Hepatocyte (in vitro differentiated cells): ENCODE measurements around the gene EPHB2.

ENCODE experiments used
- CTCF ChIP-seq: fragments of 200-600 bp; sonication (generic); IDR thresholded peaks from 2 replicates; pipeline ENCODE4 v1.5.1; 2016; ENCODE audit warnings: antibody characterized with exemption, mild to moderate bottlenecking; ENCODE audit not compliant: poor library complexity
- EZH2phosphoT487 ChIP-seq: fragments of 200-600 bp; sonication (generic); IDR thresholded peaks from one replicate; pipeline ENCODE4 v1.6.1; 2018; ENCODE audit warnings: antibody characterized with exemption, mild to moderate bottlenecking, low read depth, moderate library complexity; ENCODE audit not compliant: unreplicated experiment, severe bottlenecking

GRCh38 chr1:22903113-22903512 lies 192.5 kb downstream of the EPHB2 start:
- no peak for TF ChIP-seq CTCF
- TF ChIP-seq EZH2phosphoT487, result no peak
